ENCODE results near the gene BCAS4.
"Not testable (repeated sequence)": the region's sequence is repeated elsewhere in the genome, so short reads cannot be mapped to it uniquely, and the experiment has no call there.

Gene BCAS4

DNA sequence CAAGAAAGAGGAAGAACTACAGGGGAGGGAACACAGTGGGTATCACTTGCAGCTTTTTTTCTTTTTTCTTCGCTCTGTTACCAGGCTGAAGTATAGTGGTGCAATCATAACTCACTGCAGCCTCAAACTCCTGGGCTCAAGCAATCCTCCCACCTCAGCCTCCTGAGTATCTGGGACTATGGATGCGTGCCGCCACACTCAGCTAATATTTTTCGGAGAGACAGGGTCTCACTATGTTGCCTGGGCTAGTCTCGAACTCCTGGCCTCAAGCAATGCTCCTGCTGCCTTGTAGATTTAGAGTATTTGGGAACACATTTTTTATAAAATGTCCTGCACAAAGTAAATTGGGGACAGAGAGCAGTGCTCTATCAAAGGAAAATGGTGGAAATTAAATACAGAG, 35.2 kb upstream of the BCAS4 start:
- Histone ChIP-seq H3K36me3 (ENCODE audit: insufficient read depth, low read length) (no peaks in the 10 kb centered on the region), H3K27ac (ENCODE audit: low read depth, low read length) (no peak overlapping the region)
- WGBS, result 89% methylated on average over 5 of the region's 5 CpGs

DNA sequence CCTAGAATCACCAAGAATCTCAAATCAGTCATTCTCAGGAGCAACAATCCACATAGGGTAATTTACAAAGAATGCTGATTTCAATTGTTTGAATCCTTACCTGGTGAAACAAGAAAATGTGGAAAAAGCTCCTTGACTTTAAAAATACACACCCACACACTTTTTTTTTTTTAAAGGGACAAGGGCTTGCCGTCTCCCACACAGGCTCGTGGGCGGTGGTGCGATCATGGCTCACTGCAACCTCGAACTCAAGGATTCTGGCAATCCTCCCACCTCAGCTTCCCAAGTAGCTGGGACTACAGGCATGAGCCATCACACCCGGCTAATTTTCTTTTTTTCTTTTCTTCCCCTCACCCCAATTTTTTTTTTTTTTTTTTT, 32.8 kb upstream of the BCAS4 start:
- H3K36me3 ChIP-seq (ENCODE audit: insufficient read depth, low read length), result no peaks in the 10 kb centered on the region
- H3K9ac ChIP-seq (ENCODE audit: low read depth, low read length), result no peak overlapping the region
- no peaks in the 10 kb centered on the region for H3K27me3 ChIP-seq (ENCODE audit: insufficient read depth, low read length)
- H3K27ac ChIP-seq (ENCODE audit: low read depth, low read length), result no peak overlapping the region; the same call in 1 of the 2 replicates
- peaks cover 12% of the 10 kb centered on the region for H3K4me1 ChIP-seq (ENCODE audit: insufficient read depth, low read length)
- no peak overlapping the region for H3K4me3 ChIP-seq (ENCODE audit: low read length)
- WGBS, result 91% methylated on average over 6 of the region's 6 CpGs
- H3K9me3 ChIP-seq (ENCODE audit: insufficient read depth, low read depth, low read length), result no peaks in the 10 kb centered on the region

More for the DNA sequence above, 35.2 kb upstream of the BCAS4 start:
- no peak overlapping the region for H3K4me3 ChIP-seq (ENCODE audit: low read length)
- H3K4me1 ChIP-seq (ENCODE audit: insufficient read depth, low read length), result peaks cover 9% of the 10 kb centered on the region; the same call in 1 of the 2 replicates
- no peaks in the 10 kb centered on the region for H3K9me3 ChIP-seq (ENCODE audit: insufficient read depth, low read depth, low read length)
- H3K27me3 ChIP-seq (ENCODE audit: insufficient read depth, low read length), result no peaks in the 10 kb centered on the region
- H3K9ac ChIP-seq (ENCODE audit: low read depth, low read length), result no peak overlapping the region

DNA sequence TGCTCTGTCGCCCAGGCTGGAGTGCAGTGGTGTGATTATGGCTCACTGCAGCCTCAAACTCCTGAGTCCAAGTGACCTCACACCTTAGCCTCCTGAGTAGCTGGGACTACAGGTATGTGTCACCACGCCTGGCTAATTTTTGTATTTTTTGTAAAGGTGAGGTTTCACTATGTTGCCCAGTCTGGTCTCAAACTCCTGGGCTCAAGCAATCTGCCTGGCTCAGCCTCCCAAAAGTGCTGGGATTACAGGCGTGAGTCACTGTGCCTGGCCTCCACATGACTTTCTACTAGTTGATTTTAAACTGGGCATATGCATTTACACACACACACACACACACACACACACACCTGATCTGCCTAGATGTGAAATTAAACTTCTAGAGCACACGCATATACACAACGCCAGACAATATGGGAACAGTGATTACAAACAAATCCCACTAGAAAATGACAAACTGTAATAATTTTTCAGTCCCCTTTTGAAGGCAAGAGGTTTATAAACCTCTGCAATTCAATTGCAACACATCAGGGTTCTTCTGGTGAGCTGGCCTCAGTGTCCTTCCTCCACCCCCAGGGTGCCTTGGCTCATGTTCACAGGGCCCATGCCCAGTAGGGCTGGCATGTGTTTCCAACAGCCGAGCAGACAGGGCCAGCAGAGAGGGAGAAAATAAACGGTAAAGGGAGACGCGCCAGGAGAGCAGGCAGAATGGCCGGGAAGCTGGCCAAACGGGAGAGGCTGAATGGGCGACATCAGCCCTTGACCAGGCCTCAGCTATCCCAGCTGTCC, 32.2 kb upstream of the BCAS4 start:
- no peaks in the 10 kb centered on the region for H3K36me3 ChIP-seq (ENCODE audit: insufficient read depth, low read length)
- no peak overlapping the region for H3K9ac ChIP-seq (ENCODE audit: low read depth, low read length)
- 90% methylated on average over 12 of the region's 12 CpGs for WGBS
- no peaks in the 10 kb centered on the region for H3K9me3 ChIP-seq (ENCODE audit: insufficient read depth, low read depth, low read length)
- no peaks in the 10 kb centered on the region for H3K27me3 ChIP-seq (ENCODE audit: insufficient read depth, low read length)
- H3K4me3 ChIP-seq (ENCODE audit: low read length), result no peak overlapping the region
- no peak overlapping the region for H3K27ac ChIP-seq (ENCODE audit: low read depth, low read length)
- H3K4me1 ChIP-seq (ENCODE audit: insufficient read depth, low read length), result peaks cover 16% of the 10 kb centered on the region

DNA sequence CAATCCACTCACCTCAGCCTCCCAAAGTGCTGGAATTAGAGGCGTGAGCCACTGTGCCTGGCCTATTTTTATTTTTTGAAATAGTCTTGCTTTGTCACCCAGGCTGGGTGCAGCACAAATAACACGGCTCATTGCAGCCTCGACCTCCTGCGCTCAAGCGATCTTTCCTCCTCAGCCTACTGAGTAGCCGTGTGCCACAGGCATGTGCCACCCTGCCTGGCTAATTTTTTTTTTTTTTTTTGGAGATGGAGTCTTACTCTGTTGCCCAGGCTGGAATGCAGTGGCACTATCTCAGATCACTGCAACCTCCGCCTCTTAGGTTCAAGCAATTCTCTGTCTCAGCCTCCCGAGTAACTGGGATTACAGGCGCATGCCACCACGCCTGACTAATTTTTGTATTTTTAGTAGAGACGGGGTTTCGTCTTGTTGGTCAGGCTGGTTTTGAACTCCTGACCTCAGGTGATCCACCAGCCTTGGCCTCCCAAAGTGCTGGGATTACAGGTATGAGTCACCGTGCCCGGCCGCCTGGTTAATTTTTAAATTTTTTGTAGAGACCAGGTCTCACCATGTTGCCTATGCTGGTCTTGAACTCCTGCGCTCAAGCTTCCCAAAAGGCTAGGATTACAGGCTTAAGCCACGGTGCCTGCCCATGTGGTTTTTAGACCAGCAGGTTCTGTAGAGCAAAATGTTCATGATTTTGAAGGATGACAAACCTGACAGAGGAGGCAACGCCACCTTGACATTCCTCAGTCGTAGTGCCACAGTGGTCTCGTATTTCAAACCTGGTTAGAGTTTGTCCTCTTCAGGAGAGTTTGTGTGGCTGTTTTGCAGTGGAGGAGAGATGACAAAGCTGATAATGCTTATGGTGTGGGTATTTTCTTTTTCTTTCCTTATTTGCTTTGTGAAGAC, 31.1 kb upstream of the BCAS4 start:
- H3K4me1 ChIP-seq (ENCODE audit: insufficient read depth, low read length), result peaks cover 19% of the 10 kb centered on the region
- H3K9me3 ChIP-seq (ENCODE audit: insufficient read depth, low read depth, low read length), result not testable (repeated sequence)
- 94% methylated on average over 20 of the region's 20 CpGs for WGBS

DNA sequence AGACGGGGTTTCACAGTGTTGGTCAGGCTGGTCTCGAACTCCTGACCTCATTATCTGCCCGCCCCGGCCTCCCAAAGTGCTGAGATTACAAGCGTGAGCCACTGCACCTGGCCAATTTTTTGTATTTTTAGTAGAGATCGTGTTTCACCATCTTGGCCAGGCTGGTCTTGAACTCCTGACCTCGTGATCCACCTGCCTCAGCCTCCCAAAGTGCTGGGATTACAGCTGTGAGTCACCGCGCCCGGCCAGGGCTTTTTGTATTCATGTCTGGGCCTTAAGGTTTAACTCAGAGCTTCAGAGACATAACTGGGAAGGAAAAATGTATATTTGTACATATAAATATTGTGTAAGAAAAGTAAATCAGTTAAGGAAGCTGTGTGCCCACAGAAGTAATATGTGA, 29.6 kb upstream of the BCAS4 start:
- H3K36me3 ChIP-seq (ENCODE audit: insufficient read depth, low read length); H3K27ac ChIP-seq (ENCODE audit: low read depth, low read length); H3K9me3 ChIP-seq (ENCODE audit: insufficient read depth, low read depth, low read length); H3K27me3 ChIP-seq (ENCODE audit: insufficient read depth, low read length); H3K9ac ChIP-seq (ENCODE audit: low read depth, low read length); H3K4me3 ChIP-seq (ENCODE audit: low read length): not testable (repeated sequence)
- 93% methylated on average over 10 of the region's 10 CpGs for WGBS
- H3K4me1 ChIP-seq (ENCODE audit: insufficient read depth, low read length), result peaks cover 19% of the 10 kb centered on the region

More for the DNA sequence above, 31.1 kb upstream of the BCAS4 start:
- H3K4me3 ChIP-seq (ENCODE audit: low read length); H3K9ac ChIP-seq (ENCODE audit: low read depth, low read length); H3K36me3 ChIP-seq (ENCODE audit: insufficient read depth, low read length); H3K27ac ChIP-seq (ENCODE audit: low read depth, low read length); H3K27me3 ChIP-seq (ENCODE audit: insufficient read depth, low read length): not testable (repeated sequence)

DNA sequence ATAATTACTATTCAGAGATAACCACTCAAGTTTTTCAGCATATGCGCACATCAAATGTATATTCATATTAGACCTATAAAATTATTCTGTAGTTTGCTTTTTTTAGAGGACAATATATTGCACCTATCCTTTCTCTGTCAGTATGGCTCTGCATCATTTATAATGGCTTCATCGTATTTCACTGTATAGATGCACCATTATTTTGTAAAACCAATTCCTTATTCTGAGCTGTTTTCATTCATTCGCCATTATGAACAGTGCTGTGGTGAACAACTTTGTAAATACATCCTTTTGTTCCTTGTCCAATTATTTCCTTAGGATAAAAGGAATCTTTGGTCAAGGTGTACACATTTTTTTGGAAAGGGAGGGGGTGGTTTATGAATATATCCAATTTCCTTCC, 29.2 kb upstream of the BCAS4 start:
- WGBS, result 98% methylated on average over 2 of the region's 3 CpGs
- no peak overlapping the region for H3K4me3 ChIP-seq (ENCODE audit: low read length)
- H3K27me3 ChIP-seq (ENCODE audit: insufficient read depth, low read length), result no peaks in the 10 kb centered on the region
- no peaks in the 10 kb centered on the region for H3K36me3 ChIP-seq (ENCODE audit: insufficient read depth, low read length)
- H3K9ac ChIP-seq (ENCODE audit: low read depth, low read length), result no peak overlapping the region
- no peak overlapping the region for H3K27ac ChIP-seq (ENCODE audit: low read depth, low read length)
- H3K9me3 ChIP-seq (ENCODE audit: insufficient read depth, low read depth, low read length), result no peaks in the 10 kb centered on the region
- H3K4me1 ChIP-seq (ENCODE audit: insufficient read depth, low read length), result peaks cover 19% of the 10 kb centered on the region

DNA sequence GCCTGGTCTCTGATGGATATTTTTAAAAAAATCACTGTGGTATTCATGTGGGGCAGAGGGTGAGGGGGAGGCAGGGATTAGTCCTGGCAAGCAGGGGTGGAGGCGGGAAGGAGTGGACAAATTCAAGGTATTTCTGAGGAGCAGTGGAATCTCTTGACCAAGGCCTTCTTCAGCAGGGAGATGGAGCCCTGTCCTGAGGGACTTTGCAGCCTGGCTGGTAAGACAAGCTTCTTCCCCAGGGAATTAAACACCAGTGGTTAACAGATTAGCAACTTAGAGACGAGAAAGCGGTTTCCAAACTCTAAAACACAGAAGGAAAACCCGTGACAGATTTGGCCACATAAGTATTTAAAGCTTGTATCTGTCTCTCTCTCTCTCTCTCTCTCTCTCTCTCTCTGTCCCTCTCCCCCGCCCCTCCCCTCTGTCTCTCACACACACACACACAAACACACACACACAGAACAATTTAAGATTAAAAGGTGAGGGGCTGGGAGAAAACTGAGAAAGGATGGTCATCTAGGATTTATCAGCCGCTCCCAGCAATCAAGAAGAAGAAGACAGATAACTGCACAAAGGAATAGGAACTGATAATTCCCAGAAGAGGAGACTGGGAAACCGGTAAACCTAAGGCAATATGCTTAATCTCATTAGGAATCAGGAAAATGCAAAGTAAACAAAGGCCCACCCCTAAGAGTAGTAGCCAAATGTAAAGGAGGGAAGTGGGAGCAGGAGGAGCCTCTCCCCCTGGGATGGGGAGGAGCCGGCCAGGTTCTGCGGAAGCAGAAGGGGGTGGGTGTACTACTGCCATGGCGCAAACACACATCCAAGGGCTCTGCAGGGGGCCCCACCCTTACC, 27.7 kb upstream of the BCAS4 start:
- Histone ChIP-seq H3K4me3 (ENCODE audit: low read length) (0 out of 2 replicates have a peak overlapping the region, but pooled peaks have one; percentile 24), H3K4me1 (ENCODE audit: insufficient read depth, low read length) (peaks cover 11% of the 10 kb centered on the region; the same call in 1 of the 2 replicates)
- not testable (repeated sequence) for H3K27me3 ChIP-seq (ENCODE audit: insufficient read depth, low read length); H3K36me3 ChIP-seq (ENCODE audit: insufficient read depth, low read length); H3K9me3 ChIP-seq (ENCODE audit: insufficient read depth, low read depth, low read length); H3K9ac ChIP-seq (ENCODE audit: low read depth, low read length); H3K27ac ChIP-seq (ENCODE audit: low read depth, low read length)
- WGBS, result 44% methylated on average over 7 of the region's 10 CpGs

DNA sequence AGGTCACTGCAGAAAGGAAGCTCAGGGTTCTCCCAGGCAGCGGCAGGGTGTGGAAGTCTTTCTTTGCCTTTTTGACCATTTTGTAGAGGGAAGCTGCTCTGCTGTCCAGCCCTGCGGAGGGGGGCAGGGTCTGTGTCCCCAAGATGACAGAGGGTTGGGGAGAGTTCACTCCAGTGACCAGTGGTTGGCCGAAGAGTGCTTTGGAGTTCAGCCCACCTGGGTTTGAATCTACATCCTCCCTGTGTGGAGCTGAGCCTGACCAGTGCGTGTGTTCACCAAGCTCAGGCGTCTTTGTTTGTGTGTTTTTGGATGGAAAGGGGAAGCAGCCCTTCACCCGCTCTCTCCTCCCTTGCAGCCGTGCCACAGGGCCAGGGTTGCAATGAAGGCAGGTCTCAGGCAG, 25.9 kb upstream of the BCAS4 start:
- not testable (repeated sequence) for H3K4me3 ChIP-seq (ENCODE audit: low read length); H3K9ac ChIP-seq (ENCODE audit: low read depth, low read length); H3K27ac ChIP-seq (ENCODE audit: low read depth, low read length); H3K27me3 ChIP-seq (ENCODE audit: insufficient read depth, low read length); H3K36me3 ChIP-seq (ENCODE audit: insufficient read depth, low read length); H3K9me3 ChIP-seq (ENCODE audit: insufficient read depth, low read depth, low read length)
- peaks cover 11% of the 10 kb centered on the region; the same call in 1 of the 2 replicates for H3K4me1 ChIP-seq (ENCODE audit: insufficient read depth, low read length)
- whole genome bisulfite sequencing, result 78% methylated on average over 3 of the region's 7 CpGs

DNA sequence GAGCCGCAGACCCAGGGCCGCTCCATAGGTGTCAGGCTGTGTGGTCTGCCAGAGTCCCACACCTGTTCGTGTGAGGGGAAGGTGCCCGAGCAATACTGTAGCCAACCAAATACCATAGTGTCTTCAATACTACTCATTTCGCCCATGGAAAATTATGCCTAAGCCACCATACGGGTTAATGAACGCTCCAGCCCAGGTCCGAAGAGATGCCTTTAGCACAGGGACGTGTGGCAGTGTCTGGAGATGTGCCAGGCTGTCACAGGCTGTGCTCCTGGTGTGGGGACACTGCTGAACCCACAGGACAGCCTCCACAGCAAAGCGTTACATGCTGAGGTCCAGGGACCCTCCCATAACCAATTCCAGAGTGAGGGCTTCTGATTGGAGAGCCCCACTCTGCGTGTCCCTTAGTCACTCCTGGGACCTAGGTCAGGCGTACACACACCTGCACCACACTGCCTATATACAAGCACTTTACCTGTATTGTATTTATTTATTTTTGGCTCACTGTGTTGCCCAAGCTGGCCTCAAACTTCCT, 25.2 kb upstream of the BCAS4 start:
- WGBS, result 92% methylated on average over 7 of the region's 12 CpGs
- H3K9ac ChIP-seq (ENCODE audit: low read depth, low read length); H3K36me3 ChIP-seq (ENCODE audit: insufficient read depth, low read length); H3K4me3 ChIP-seq (ENCODE audit: low read length); H3K27ac ChIP-seq (ENCODE audit: low read depth, low read length); H3K27me3 ChIP-seq (ENCODE audit: insufficient read depth, low read length); H3K9me3 ChIP-seq (ENCODE audit: insufficient read depth, low read depth, low read length): not testable (repeated sequence)
- H3K4me1 ChIP-seq (ENCODE audit: insufficient read depth, low read length), result peaks cover 11% of the 10 kb centered on the region; the same call in 1 of the 2 replicates

DNA sequence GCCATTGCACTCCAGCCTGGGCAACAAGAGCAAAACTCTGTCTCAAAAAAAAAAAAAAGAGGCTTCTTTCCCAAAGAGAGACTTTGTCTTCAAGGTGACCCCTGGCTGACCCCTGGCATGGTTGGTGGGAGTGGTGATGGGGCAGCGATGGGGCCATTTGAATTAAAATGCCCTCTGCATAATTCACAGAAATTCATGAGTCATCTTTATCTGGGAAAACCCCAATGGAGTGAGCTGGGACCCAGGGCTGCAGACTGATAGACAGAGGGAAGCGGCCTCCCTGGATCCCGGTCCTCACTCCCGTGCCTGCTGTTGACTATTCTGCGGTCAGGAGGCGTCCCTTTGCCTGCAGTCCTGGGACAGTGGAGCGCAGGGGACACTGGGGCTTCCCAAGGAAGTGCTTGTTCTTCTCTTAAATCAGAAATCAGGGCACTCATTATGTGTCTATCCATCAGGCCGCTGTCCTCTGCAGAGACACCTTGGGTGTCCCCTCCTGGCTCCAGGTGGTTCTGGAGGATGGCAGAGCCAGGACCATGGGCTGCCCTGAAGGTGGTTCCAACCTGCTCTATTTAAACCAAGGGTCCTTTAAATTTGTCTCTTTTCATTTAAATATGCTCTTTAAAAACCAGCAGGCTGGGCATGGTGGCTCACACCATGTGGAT, 23.3 kb upstream of the BCAS4 start:
- WGBS, result 63% methylated on average over 5 of the region's 8 CpGs
- not testable (repeated sequence) for H3K27ac ChIP-seq (ENCODE audit: low read depth, low read length)

More for the DNA sequence above, 23.3 kb upstream of the BCAS4 start:
- not testable (repeated sequence) for H3K9ac ChIP-seq (ENCODE audit: low read depth, low read length); H3K36me3 ChIP-seq (ENCODE audit: insufficient read depth, low read length); H3K4me3 ChIP-seq (ENCODE audit: low read length); H3K27me3 ChIP-seq (ENCODE audit: insufficient read depth, low read length); H3K9me3 ChIP-seq (ENCODE audit: insufficient read depth, low read depth, low read length)
- peaks cover 11% of the 10 kb centered on the region; the same call in 1 of the 2 replicates for H3K4me1 ChIP-seq (ENCODE audit: insufficient read depth, low read length)

All from HUES64 (cell line).